Activated CD8-positive, alpha-beta memory T cell treated with anti-CD3 and anti-CD28 coated beads, Interleukin-2, amount 10 ng/mL, durations not matched to agents 7 days and 5 days (primary cell): ENCODE results near the gene ADAM12. TPM values are rescaled to one million over a fixed set of nuclear protein-coding genes. Genes with fewer than 3 reads are reported as not detected.
"Not testable (repeated sequence)": the region's sequence is repeated elsewhere in the genome, so short reads cannot be mapped to it uniquely, and the experiment has no call there.

Source experiments
- ATAC-seq: fragments of 150-1000 bp; cut with Tn5 transposase; one replicate; pipeline ENCODE4 v1.10.0; 2021; ENCODE audit warnings: moderate library complexity
- CTCF ChIA-PET: fragments of 350-600 bp; sonication (Branson Sonifier 250); formaldehyde crosslinking; loops from one replicate; lab custom pipeline; 2021; ENCODE audit warnings: antibody characterized with exemption; lab: Charles Lee
- DNase-seq: peaks from one replicate; pipeline ENCODE4 v3.0.0-alpha.2; 2020
- H3K27ac Mint-ChIP-seq: one replicate; pipeline ENCODE4 v1.8.0; 2021; ENCODE audit warnings: mild to moderate bottlenecking, mixed read lengths
- H3K27me3 Mint-ChIP-seq: one replicate; pipeline ENCODE4 v1.8.0; 2021; ENCODE audit warnings: mixed read lengths
- H3K36me3 Mint-ChIP-seq: one replicate; pipeline ENCODE4 v1.8.0; 2021; ENCODE audit warnings: mild to moderate bottlenecking, mixed read lengths
- H3K4me1 Mint-ChIP-seq: one replicate; pipeline ENCODE4 v1.8.0; 2021; ENCODE audit warnings: mixed read lengths
- H3K4me3 Mint-ChIP-seq: one replicate; pipeline ENCODE4 v1.8.0; 2021; ENCODE audit warnings: mild to moderate bottlenecking, moderate library complexity, mixed read lengths
- H3K9me3 Mint-ChIP-seq: one replicate; pipeline ENCODE4 v1.8.0; 2022; ENCODE audit warnings: low read depth, mixed read lengths
- total RNA-seq, 2 experiments: library from RNA; stranded (reverse); gene quantifications; one replicate each; pipeline ENCODE4 v1.2.3, GENCODE V29; 2021

Gene ADAM12
- total RNA-seq, 2 experiments from 2014 or later, result 0.67 TPM; not detected in 1

GRCh38 chr10:126250045-126250444, 138.2 kb downstream of the ADAM12 start:
- Mint-ChIP-seq H3K4me3 (no peak overlapping the region), H3K27me3 (no peaks in the 10 kb centered on the region), H3K27ac (no peak overlapping the region), H3K4me1 (no peaks in the 10 kb centered on the region), H3K36me3 (no peaks in the 10 kb centered on the region), H3K9me3 (peaks cover 11% of the 10 kb centered on the region)
- DNase-seq (no peak), ATAC-seq (no peak)
- CTCF ChIA-PET, result no interaction called here

GRCh38 chr10:126247446-126247975, 140.8 kb downstream of the ADAM12 start:
- no peaks in the 10 kb centered on the region for H3K27me3 Mint-ChIP-seq
- ATAC-seq, result no peak
- no peaks in the 10 kb centered on the region for H3K36me3 Mint-ChIP-seq
- H3K4me3 Mint-ChIP-seq, result no peak overlapping the region
- H3K4me1 Mint-ChIP-seq, result no peaks in the 10 kb centered on the region
- no peak for DNase-seq
- no peak overlapping the region for H3K27ac Mint-ChIP-seq
- peaks cover 11% of the 10 kb centered on the region for H3K9me3 Mint-ChIP-seq
- CTCF ChIA-PET, result no interaction called here

GRCh38 chr10:126246396-126246795, 141.9 kb downstream of the ADAM12 start:
- H3K27ac Mint-ChIP-seq, CTCF ChIA-PET, DNase-seq, H3K9me3 Mint-ChIP-seq, H3K36me3 Mint-ChIP-seq, ATAC-seq, H3K4me3 Mint-ChIP-seq, H3K27me3 Mint-ChIP-seq, H3K4me1 Mint-ChIP-seq: not testable (repeated sequence)

DNA sequence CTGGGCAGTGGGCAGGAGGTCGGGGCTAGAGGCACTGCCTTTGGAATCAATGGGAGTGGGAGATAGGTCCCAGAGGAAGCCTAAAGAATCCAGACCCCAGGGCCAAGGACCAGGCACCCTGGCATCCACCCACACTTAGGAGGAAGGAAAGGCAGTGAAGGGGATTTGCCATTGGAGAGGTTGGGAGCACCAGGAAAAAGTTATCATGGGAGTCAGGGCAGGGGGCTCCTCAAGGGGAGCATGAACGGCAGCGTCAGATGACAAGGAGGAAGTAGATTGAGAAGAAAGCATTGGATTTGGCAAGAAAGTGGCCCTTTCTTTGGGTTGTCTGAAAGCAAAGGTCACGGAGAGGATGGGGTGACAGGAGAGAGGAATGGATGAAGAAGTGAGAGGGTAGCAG, 142.8 kb downstream of the ADAM12 start:
- CTCF ChIA-PET, result no interaction called here
- no peak overlapping the region for H3K4me3 Mint-ChIP-seq
- DNase-seq (no peak), ATAC-seq (no peak)
- no peak overlapping the region for H3K27ac Mint-ChIP-seq
- H3K4me1 Mint-ChIP-seq, result no peaks in the 10 kb centered on the region
- no peaks in the 10 kb centered on the region for H3K27me3 Mint-ChIP-seq
- no peaks in the 10 kb centered on the region for H3K36me3 Mint-ChIP-seq
- H3K9me3 Mint-ChIP-seq, result no peaks in the 10 kb centered on the region

- H3K27ac Mint-ChIP-seq, result no peak overlapping the region
Measured at GRCh38 chr10:126243971-126244370, 144.3 kb downstream of the ADAM12 start.

GRCh38 chr10:126243306-126243705, 145.0 kb downstream of the ADAM12 start:
- Mint-ChIP-seq H3K9me3 (no peaks in the 10 kb centered on the region), H3K27me3 (no peaks in the 10 kb centered on the region), H3K27ac (no peak overlapping the region), H3K4me3 (no peak overlapping the region), H3K36me3 (no peaks in the 10 kb centered on the region), H3K4me1 (no peaks in the 10 kb centered on the region)
- DNase-seq (no peak), ATAC-seq (no peak)
- CTCF ChIA-PET, result no interaction called here

More at GRCh38 chr10:126243971-126244370, 144.3 kb downstream of the ADAM12 start:
- Mint-ChIP-seq H3K27me3 (no peaks in the 10 kb centered on the region), H3K4me3 (no peak overlapping the region), H3K9me3 (no peaks in the 10 kb centered on the region), H3K4me1 (no peaks in the 10 kb centered on the region), H3K36me3 (no peaks in the 10 kb centered on the region)
- DNase-seq, result no peak
- CTCF ChIA-PET, result no interaction called here
- ATAC-seq, result no peak

- H3K4me1 Mint-ChIP-seq, result no peaks in the 10 kb centered on the region
- CTCF ChIA-PET, result no interaction called here
- no peaks in the 10 kb centered on the region for H3K36me3 Mint-ChIP-seq
- DNase-seq (no peak), ATAC-seq (no peak)
- H3K27me3 Mint-ChIP-seq, result no peaks in the 10 kb centered on the region
- no peak overlapping the region for H3K27ac Mint-ChIP-seq
- peaks cover 3% of the 10 kb centered on the region for H3K9me3 Mint-ChIP-seq
- H3K4me3 Mint-ChIP-seq, result no peak overlapping the region
Measured at GRCh38 chr10:126242397-126243260, 145.6 kb downstream of the ADAM12 start.

DNA sequence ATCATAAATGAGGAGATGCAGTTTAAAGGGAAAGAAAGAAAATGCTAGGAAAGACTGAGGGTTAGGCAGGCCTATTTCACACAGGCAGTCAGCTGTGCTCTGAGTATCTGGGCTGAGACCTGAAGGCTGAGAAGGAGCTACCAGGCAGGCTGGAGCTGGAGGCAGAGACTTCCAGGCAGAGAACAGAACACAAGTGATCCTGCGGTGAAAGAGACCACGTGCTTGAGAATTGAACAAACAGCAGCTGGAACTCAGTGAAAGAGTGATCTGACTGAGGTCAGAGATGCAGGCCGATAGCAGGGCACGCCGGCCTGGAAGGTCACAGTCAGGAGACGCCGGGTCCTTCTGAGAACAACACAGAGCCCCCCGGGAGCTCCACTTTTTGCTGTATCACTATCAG, 147.8 kb downstream of the ADAM12 start:
- ATAC-seq, result no peak
- Mint-ChIP-seq H3K9me3 (peaks cover 14% of the 10 kb centered on the region), H3K4me3 (no peak overlapping the region), H3K27me3 (no peaks in the 10 kb centered on the region), H3K36me3 (no peaks in the 10 kb centered on the region), H3K4me1 (no peaks in the 10 kb centered on the region), H3K27ac (no peak overlapping the region)
- CTCF ChIA-PET, result no interaction called here
- DNase-seq, result no peak

- H3K27ac Mint-ChIP-seq, result no peak overlapping the region
- peaks cover 14% of the 10 kb centered on the region for H3K9me3 Mint-ChIP-seq
- CTCF ChIA-PET, result no interaction called here
- no peak overlapping the region for H3K4me3 Mint-ChIP-seq
- no peaks in the 10 kb centered on the region for H3K27me3 Mint-ChIP-seq
- ATAC-seq (no peak), DNase-seq (no peak)
- no peaks in the 10 kb centered on the region for H3K36me3 Mint-ChIP-seq
- H3K4me1 Mint-ChIP-seq, result no peaks in the 10 kb centered on the region
Measured at GRCh38 chr10:126239844-126240243, 148.4 kb downstream of the ADAM12 start.

DNA sequence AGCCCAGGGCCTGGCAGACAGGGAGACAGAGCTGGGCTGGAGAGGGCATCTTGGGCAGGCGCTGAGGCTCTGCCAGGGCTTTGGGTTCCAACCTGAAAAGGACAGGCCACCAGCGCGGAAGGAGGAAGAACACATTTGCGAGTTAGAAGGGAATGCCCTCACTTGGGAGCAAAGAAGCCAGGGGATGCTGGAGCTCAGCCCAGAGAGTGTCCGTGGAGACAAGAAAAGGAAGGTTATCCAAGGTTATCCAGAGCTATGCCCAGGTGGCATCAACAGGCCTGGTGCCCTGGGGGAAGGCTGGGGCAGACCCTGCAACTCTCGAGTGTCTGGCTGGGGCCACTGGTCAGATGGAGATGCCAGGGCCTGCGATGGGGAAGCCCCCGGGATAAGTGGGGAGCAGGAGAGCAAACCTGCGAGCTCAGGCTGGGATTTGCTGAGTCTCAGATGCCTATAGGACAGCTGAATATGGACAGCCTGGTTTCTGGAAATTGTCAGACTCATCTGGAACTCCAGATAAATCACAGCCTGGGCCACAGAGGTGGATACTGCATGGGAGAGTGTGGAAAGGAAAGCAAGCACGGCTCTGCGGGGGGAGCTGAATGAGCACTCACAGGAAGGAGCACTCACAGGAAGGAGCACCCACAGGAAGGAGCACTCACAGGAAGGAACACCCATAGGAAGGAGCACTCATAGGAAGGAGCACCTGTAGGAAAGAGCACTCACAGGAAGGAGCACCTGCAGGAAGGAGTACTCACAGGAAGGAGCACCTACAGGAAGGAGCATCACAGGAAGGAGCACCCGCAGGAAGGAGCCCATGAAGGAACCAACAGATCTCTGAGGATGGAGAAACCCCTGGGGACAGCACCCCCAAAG, 152.1 kb downstream of the ADAM12 start:
- H3K27me3 Mint-ChIP-seq, result no peaks in the 10 kb centered on the region
- ATAC-seq (no peak), DNase-seq (no peak)
- H3K36me3 Mint-ChIP-seq, result no peaks in the 10 kb centered on the region
- CTCF ChIA-PET, result no interaction called here
- H3K27ac Mint-ChIP-seq, result no peak overlapping the region
- no peak overlapping the region for H3K4me3 Mint-ChIP-seq
- no peaks in the 10 kb centered on the region for H3K4me1 Mint-ChIP-seq
- H3K9me3 Mint-ChIP-seq, result peaks cover 20% of the 10 kb centered on the region

DNA sequence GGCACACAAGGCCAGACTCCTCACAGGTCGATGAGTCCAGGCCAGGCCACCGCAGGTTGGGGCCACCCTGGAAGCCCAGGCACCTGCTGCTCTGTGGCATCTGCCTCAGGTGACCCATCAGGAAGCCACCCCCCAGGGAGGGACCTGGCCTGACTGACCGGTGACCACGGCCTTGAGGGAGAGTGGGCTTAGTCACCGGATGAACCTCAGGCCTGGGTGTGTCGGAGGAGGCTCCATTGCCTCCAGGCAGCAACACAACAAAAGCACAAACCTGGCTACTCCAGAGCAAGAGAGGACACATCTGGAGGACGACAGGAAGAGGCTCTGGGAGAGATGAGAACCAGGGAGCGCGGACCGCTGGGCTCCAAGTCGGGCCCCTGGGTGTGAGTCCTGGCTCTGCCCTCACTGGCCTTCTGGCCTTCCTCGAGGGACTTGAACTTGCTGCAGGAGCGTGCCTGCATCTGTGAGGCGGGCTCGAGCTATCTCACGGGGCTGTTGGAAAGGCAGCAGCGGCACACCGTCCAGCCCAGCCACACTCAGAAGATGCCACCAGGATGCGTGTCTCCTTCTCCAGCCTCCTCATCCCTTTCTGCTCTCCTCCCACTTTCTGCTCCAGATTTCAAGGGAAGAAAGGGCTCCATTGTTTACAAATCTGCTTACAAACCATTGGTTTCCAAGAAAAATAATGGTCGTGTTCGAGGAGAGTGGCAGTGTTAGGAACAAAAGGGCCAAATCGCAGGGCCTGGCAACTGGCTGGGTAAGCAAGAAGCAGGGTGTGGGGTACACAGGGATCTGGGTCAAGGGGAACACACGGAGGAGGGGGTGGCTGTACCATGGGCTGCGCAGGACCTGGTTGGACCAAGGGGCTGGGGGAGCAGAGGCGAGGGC, 152.9 kb downstream of the ADAM12 start:
- Mint-ChIP-seq H3K36me3 (no peaks in the 10 kb centered on the region), H3K27me3 (no peaks in the 10 kb centered on the region), H3K4me3 (no peak overlapping the region), H3K27ac (no peak overlapping the region), H3K4me1 (no peaks in the 10 kb centered on the region), H3K9me3 (peaks cover 20% of the 10 kb centered on the region)
- CTCF ChIA-PET, result no interaction called here
- DNase-seq, result no peak
- ATAC-seq, result no peak

DNA sequence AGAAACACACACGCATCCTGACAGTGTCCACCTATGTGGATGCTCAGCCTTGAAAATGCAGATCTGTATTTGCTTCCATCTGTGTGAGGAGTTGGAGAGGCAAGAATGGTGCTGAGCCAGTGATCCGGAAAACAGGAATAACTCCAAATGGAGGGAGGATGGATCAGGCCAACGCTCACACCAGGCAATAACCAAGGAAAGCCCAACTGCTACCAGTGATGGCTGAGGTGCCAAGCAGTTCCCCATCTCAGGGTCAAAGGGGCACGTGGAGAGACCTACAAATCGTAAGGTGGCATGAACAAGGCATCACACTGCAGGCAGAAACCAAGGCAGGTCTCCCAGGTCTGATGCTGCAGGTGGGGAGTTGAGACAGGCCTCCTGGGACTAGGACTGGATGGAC, 153.6 kb downstream of the ADAM12 start:
- Mint-ChIP-seq H3K9me3 (peaks cover 20% of the 10 kb centered on the region), H3K27ac (no peak overlapping the region), H3K4me1 (no peaks in the 10 kb centered on the region), H3K27me3 (no peaks in the 10 kb centered on the region), H3K36me3 (no peaks in the 10 kb centered on the region), H3K4me3 (no peak overlapping the region)
- DNase-seq (no peak), ATAC-seq (no peak)
- CTCF ChIA-PET, result no interaction called here
